GM10847 (cell line): ENCODE measurements around the gene LHFPL3.

Experiments used
- POLR2A ChIP-seq: IDR thresholded peaks from 2 replicates; pipeline ENCODE4 v1.6.1; 2011; ENCODE audit not compliant: insufficient read length; ENCODE audit errors: extremely low read depth

Gene LHFPL3

GRCh38 chr7:104431930-104432329 is 103.5 kb downstream of the LHFPL3 start:
- TF ChIP-seq POLR2A: no peak

DNA sequence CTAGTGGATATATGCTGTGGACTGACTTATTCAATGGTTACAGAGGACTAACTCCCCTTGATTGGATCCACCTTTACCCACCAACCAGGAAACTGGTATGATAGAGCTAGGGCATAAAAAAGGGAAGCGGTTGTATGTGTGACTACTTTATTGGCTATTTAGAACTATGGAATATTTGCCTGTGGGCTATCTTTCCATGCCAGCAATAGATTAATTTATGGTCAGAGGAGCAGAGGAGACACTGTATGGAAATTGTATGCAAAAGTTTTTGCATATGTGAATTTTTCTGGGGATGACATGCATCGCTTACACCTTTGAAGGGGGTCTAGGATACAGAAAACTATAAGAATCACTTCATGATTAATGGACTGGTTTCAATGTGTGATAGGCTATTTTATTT is 105.7 kb downstream of the LHFPL3 start:
- TF ChIP-seq POLR2A: no peak

GRCh38 chr7:104442481-104442880 is 114.1 kb downstream of the LHFPL3 start:
- TF ChIP-seq POLR2A: no peak

GRCh38 chr7:104444017-104444416 is 115.6 kb downstream of the LHFPL3 start:
- no peak for TF ChIP-seq POLR2A

DNA sequence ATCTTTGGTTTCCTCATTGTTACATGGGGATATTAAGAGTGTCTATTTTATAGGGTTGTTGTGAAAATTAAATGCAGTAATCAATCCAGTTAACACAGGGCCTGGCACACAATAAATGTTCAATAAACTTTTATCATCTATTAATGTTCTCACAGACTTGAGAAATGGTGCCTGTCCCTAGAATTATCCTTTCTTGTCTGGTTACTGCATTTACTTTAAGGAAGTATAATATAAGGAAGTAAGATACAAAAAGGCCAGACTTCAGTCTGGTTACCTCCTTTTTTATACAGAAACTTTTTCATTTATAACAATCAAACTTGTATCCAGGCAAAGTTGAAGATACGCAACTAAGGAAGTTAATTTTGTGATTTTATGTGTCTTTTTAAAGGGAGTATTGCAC is 117.0 kb downstream of the LHFPL3 start:
- TF ChIP-seq POLR2A: no peak

- TF ChIP-seq POLR2A: no peak
These were observed 122.5 kb downstream of the LHFPL3 start for GRCh38 chr7:104450861-104451260.

GRCh38 chr7:104453190-104453589 is 124.8 kb downstream of the LHFPL3 start:
- TF ChIP-seq POLR2A: no peak

DNA sequence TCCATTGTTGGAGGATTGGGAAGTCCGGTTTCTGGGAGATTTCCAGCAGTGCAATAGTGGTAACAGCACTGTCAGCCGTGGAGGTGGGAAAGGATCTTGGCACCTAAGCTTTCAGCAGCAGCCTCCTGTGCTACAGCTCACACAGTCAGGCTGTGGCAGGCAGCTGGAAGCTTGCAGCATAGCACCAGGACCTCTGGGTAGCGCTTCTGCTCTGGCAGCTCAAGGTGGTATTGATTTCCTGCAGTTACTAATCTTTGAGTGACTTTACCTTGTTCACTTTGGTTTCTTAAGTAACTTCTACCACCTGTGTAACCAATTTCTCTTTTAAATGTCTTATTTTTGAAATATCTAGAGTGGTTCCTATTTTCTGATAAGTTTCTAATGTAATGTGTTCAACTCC is 130.5 kb downstream of the LHFPL3 start:
- no peak for TF ChIP-seq POLR2A

GRCh38 chr7:104469166-104469820 is 140.9 kb downstream of the LHFPL3 start:
- no peak for TF ChIP-seq POLR2A

- TF ChIP-seq POLR2A: no peak
These were observed 152.1 kb downstream of the LHFPL3 start for GRCh38 chr7:104480529-104480928.

DNA sequence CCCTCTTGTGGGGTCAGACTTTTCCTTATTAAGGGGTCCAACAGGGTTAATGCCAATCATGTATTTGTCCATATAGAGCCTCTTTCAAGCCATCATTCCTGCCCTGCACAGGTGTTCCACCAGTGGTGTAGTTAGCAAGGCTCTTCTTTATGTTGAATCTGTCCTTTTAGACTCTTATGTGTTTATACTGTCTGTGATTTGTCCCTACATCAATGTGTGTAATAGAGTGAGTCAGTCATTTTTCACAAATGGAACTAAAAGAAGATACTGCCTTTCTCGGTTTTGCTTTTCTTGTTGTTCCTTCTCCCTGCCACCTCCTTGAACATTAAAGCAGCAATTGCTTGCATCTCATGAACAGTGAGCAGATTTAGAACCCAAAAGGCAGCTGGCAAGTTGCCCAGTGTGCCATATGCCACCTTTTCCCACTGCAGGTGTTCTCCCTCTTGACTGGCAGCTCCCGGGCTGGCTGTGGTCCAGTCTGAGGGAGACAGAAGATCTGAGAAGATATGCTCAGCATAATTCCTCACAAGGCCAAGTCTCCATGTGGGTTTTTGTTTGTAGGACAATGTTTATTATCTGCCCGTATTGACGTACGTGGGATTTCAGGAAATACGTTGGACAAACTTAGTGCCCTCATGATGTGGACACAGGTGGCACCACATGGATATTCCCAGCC is 154.1 kb downstream of the LHFPL3 start:
- TF ChIP-seq POLR2A: no peak

- TF ChIP-seq POLR2A: no peak
These were observed 158.5 kb downstream of the LHFPL3 start for GRCh38 chr7:104486931-104487330.

DNA sequence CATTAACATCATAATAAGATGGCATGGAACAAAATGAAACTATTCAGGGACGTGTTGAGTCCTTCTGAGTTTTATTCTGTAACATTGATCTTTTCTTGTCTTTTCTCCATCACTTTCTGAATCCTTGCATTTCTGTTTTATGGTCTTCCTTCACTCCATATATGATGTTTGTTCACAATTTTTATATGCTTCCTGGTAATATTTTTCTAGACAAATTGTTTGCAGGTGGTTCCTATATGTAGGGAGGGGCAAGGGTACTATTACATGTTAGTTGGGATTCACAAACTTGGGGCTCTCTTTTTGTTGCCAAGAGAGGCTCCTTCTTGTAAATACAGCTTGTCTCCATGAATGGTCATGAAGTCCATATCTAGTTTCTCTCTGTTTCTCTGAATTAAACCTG is 159.2 kb downstream of the LHFPL3 start:
- TF ChIP-seq POLR2A: no peak

- TF ChIP-seq POLR2A: no peak
These were observed 169.1 kb downstream of the LHFPL3 start for GRCh38 chr7:104497379-104497967.

- no peak for TF ChIP-seq POLR2A
These were observed 171.6 kb downstream of the LHFPL3 start for GRCh38 chr7:104499975-104500374.

DNA sequence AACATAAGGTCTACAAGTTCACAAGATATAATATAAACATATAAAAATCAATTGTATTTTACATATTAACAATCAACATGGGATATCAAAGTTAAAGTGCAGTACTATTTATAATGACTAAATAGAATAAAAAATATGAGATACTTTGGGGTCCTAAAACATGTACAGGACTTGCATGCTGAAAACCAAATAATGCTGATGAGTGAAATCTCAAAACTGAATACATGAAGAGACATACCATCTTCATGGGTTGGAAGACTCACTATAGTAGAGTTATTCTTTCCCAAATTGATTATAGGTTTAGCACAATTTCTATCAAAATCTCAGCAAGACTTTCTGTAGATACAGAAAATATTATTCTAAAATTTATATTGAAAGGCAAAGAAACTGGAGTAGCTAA is 181.5 kb downstream of the LHFPL3 start:
- TF ChIP-seq POLR2A: no peak
